Testis (tissue), 3 donors: Measurements from ENCODE around the gene STAP1. TPM values are rescaled to one million over a fixed set of nuclear protein-coding genes. Genes with fewer than 3 reads are reported as not detected.
"Not testable (repeated sequence)": the region's sequence is repeated elsewhere in the genome, so short reads cannot be mapped to it uniquely, and the experiment has no call there.

Source experiments
- DNase-seq: peaks from one replicate; pipeline ENCODE4 v3.0.0-alpha.2; 2019
- H3K27ac ChIP-seq, 2 donors: fragments of 200-600 bp; sonication (generic); one replicate each; pipeline ENCODE4 v1.5.1; 2019
- H3K27me3 ChIP-seq: fragments of 200-600 bp; sonication (generic); one replicate; pipeline ENCODE4 v1.5.1; 2019
- H3K36me3 ChIP-seq: fragments of 200-600 bp; sonication (generic); one replicate; pipeline ENCODE4 v1.5.1; 2017; ENCODE audit warnings: low read depth; ENCODE audit errors: missing control alignments
- H3K4me1 ChIP-seq: fragments of 200-600 bp; sonication (generic); one replicate; pipeline ENCODE4 v1.5.1; 2019
- H3K4me3 ChIP-seq, 2 donors: fragments of 200-600 bp; sonication (generic); one replicate each; pipeline ENCODE4 v1.5.1; 2017 to 2019
- H3K9me3 ChIP-seq: fragments of 200-600 bp; sonication (generic); one replicate; pipeline ENCODE4 v1.5.1; 2017
- POLR2A ChIP-seq: fragments of 450-650 bp; IDR thresholded peaks from one replicate; pipeline ENCODE4 v1.6.1; 2017; ENCODE audit warnings: antibody characterized with exemption, mild to moderate bottlenecking, moderate library complexity
- WGBS, 2 donors: methylation state at CpG; one replicate each; pipeline ENCODE4 v1.1.5; 2018; 5-methylcytosine and 5-hydroxymethylcytosine counted together
- intact Hi-C: fragments of 100-400 bp; cut with DNase I; formaldehyde crosslinking; loops from one replicate; pipeline ENCODE4 v1.15.1; 2023; ENCODE audit warnings: low total_unique reads
- polyA plus RNA-seq: library from polyadenylated mRNA; stranded (reverse); fragments of 350-450 nt; fragmentation: Illumina TruSeq; extraction: RNeasy Lipid Tissue Mini Kit (QIAGEN cat#74804); gene quantifications from one replicate; pipeline ENCODE4 v1.2.3, GENCODE V29; 2014; ENCODE audit warnings: low read depth, low replicate concordance; ENCODE audit not compliant: insufficient read depth
- total RNA-seq, 2 donors: library from RNA; depleted of rRNA; stranded (reverse); fragments of >200 nt; gene quantifications; one replicate each; pipeline ENCODE4 v1.2.3, GENCODE V29; 2016
- TF ChIP-seq, protein P1 (sequence below), 3 experiments: fragments of 450-650 bp in 2 of 3; fragments of 200-600 bp in 1 of 3; sonication (generic) in 1 of 3; IDR thresholded peaks; one replicate each; pipeline ENCODE4 v1.5.1; 2016 to 2019; ENCODE audit warnings: antibody characterized with exemption in 3 of 3, mild to moderate bottlenecking in 2 of 3, moderate library complexity in 1 of 3

The STAP1 gene
- total and polyA plus RNA-seq, 3 donors from 2014 or later = 0.93 to 3.0 (median 2.7) TPM

DNA sequence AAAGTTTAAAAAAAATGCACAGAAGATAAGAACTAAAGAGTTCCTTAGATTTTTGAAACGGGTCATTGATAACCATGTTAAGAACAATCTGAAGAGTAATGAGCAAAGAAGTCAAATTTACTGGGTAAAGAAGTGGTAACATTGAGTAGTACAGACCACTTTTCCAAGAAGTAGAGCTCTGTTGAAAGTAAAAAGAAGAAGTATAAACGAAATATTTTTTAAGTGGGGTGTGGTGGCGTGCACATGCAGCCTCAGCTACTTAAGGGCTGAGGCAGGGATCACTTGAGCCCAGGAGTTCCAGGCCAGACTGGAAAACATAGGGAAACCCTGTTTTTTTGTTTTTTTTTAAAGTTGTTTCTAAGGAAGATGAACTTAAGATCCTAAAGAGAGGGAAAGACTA lies 74.0 kb downstream of the STAP1 start:
- H3K36me3 ChIP-seq = no peaks in the 10 kb centered on the region
- no peaks in the 10 kb centered on the region for H3K9me3 ChIP-seq
- H3K27ac ChIP-seq = no peak overlapping the region
- 77 to 83% methylated on average over 3 of the region's 3 CpGs for WGBS, 2 donors
- no peak for TF ChIP-seq POLR2A
- TF ChIP-seq, protein P1, sequence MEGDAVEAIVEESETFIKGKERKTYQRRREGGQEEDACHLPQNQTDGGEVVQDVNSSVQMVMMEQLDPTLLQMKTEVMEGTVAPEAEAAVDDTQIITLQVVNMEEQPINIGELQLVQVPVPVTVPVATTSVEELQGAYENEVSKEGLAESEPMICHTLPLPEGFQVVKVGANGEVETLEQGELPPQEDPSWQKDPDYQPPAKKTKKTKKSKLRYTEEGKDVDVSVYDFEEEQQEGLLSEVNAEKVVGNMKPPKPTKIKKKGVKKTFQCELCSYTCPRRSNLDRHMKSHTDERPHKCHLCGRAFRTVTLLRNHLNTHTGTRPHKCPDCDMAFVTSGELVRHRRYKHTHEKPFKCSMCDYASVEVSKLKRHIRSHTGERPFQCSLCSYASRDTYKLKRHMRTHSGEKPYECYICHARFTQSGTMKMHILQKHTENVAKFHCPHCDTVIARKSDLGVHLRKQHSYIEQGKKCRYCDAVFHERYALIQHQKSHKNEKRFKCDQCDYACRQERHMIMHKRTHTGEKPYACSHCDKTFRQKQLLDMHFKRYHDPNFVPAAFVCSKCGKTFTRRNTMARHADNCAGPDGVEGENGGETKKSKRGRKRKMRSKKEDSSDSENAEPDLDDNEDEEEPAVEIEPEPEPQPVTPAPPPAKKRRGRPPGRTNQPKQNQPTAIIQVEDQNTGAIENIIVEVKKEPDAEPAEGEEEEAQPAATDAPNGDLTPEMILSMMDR (IDR thresholded peaks at IDR 0.05) = no peak
- no peaks in the 10 kb centered on the region for H3K27me3 ChIP-seq
- H3K4me3 ChIP-seq = no peak overlapping the region
- no peaks in the 10 kb centered on the region for H3K4me1 ChIP-seq
- DNase-seq = no peak
- intact Hi-C loops = no loop called here

DNA sequence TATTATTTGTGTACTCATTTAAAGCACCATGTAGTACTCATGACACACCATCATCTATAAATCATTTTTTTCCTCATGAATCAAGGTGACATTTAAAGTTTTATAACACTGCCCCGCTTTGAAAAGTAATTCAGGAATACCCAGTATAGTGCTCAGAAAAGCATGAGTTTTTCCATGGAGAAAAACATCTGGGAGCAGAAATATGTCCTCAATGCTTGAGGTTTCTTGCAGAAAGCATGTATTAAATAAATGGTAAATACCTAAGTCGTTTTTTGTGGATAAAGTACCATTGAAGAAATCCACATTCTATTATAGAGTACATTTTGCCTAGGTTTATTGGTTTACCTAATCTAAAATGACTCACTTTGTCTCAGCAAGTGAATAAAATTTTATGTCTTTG lies 76.2 kb downstream of the STAP1 start:
- Histone ChIP-seq H3K27ac (no peak overlapping the region), H3K36me3 (no peaks in the 10 kb centered on the region), H3K9me3 (no peaks in the 10 kb centered on the region), H3K4me3 (no peak overlapping the region), H3K4me1 (no peaks in the 10 kb centered on the region), H3K27me3 (no peaks in the 10 kb centered on the region)
- TF ChIP-seq POLR2A = no peak
- TF ChIP-seq, protein P1 (IDR thresholded peaks at IDR 0.05) = no peak
- DNase-seq = no peak
- intact Hi-C loops = no loop called here
- 92 to 94% methylated on average over 2 of the region's 2 CpGs for WGBS, 2 donors

DNA sequence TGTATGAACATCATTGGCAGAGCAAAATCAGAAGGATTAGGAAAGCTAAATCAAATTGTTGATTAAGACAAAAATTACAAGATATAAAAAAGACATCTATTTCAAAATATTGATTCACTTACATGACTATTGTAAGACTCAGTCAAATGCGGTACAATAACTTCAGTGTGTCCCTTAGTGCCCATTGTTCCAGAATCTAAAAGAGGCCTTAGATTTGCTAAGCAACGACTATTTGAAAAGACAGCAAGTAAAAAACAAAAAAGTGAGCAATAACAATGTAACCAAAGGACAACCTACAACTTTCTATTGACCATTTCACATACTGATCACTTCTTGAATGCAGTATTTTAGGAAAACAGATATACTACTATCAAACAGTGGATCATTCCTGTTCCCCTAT lies 76.8 kb downstream of the STAP1 start:
- no peak overlapping the region for H3K27ac ChIP-seq
- intact Hi-C loops = no loop called here
- no peaks in the 10 kb centered on the region for H3K36me3 ChIP-seq
- 73 to 80% methylated on average over 2 of the region's 2 CpGs for whole genome bisulfite sequencing, 2 donors
- no peak for DNase-seq
- H3K4me3 ChIP-seq = no peak overlapping the region
- H3K9me3 ChIP-seq = no peaks in the 10 kb centered on the region
- H3K4me1 ChIP-seq = no peaks in the 10 kb centered on the region
- H3K27me3 ChIP-seq = no peaks in the 10 kb centered on the region
- no peak for TF ChIP-seq POLR2A
- TF ChIP-seq, protein P1 (IDR thresholded peaks at IDR 0.05) = no peak

DNA sequence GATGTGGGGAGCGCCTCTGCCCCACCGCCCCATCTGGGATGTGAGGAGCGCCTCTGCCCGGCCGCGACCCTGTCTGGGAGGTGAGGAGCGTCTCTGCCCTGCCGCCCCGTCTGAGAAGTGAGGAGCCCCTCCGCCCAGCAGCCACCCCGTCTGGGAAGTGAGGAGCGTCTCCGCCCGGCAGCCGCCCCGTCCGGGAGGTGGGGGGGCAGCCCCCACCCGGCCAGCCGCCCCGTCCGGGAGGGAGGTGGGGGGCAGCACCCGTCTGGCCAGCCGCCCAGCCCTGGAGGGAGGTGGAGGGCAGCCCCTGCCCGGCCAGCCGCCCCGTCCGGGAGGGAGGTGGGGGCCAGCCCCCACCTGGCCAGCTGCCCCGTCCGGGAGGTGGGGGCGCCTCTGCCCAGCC lies 78.5 kb downstream of the STAP1 start:
- H3K4me1 ChIP-seq, H3K9me3 ChIP-seq, DNase-seq, H3K27ac ChIP-seq, intact Hi-C loops, H3K27me3 ChIP-seq, H3K36me3 ChIP-seq, H3K4me3 ChIP-seq: not testable (repeated sequence)
- WGBS, 2 donors = 98 to 100% methylated on average over 4 to 16 of the region's 30 CpGs

DNA sequence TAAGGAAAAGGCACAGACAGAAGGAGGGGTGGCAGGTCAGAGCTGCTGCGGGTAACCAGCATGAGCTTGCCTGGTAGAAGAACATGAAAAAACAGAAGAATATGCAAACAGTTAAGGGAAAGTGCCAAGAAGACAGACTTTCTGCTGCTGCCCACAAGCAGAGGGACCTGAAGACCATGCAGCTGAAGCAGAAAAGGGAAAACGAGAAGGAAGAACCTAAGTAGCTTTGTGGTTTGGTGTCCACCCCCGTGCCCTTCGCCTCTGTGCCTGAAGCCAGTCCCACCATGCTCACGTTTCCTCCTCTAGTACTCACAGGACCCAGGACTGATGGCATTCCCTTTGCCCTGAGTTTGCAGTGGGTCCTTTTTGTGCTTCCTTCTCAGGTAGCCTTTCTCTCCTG lies 79.6 kb downstream of the STAP1 start:
- Histone ChIP-seq H3K4me1 (no peaks in the 10 kb centered on the region), H3K4me3 (no peak overlapping the region), H3K27ac (no peak overlapping the region), H3K9me3 (no peaks in the 10 kb centered on the region), H3K36me3 (no peaks in the 10 kb centered on the region), H3K27me3 (no peaks in the 10 kb centered on the region)
- 83 to 90% methylated on average over 5 of the region's 5 CpGs for WGBS, 2 donors
- intact Hi-C loops = no loop called here
- TF ChIP-seq, protein P1 (IDR thresholded peaks at IDR 0.05) = no peak
- TF ChIP-seq POLR2A = no peak
- DNase-seq = no peak
